Naive thymus-derived CD8-positive, alpha-beta T cell (primary cell): ENCODE data around the gene PFDN6. TPM values are rescaled to one million over a fixed set of nuclear protein-coding genes. Genes with fewer than 3 reads are reported as not detected.
"Not testable (repeated sequence)": the region's sequence is repeated elsewhere in the genome, so short reads cannot be mapped to it uniquely, and the experiment has no call there.

Source experiments
- ATAC-seq, 2 donors: fragments of 150-1000 bp; cut with Tn5 transposase in 1 of 2; sonication (Bioruptor Pico), chemical (Tn5 transposase) in 1 of 2; 1 replicate in 1 of 2; 2 replicates in 1 of 2; pipeline ENCODE4 v1.10.0; 2021; ENCODE audit warnings: mild to moderate bottlenecking in 2 of 2, moderate library complexity in 2 of 2
- POLR2A ChIA-PET: fragments of 350-600 bp; sonication (Branson Sonifier 250); formaldehyde crosslinking; loops from one replicate; lab custom pipeline; 2021; ENCODE audit warnings: antibody characterized with exemption; lab: Charles Lee
- DNase-seq, 10 donors: peaks; one replicate each; pipeline versions ENCODE4 v3.0.0 to v3.0.0-alpha.2; 2020 to 2022
- H3K27ac Mint-ChIP-seq, 10 donors: one replicate each; pipeline ENCODE4 v1.8.0; 2020 to 2022; ENCODE audit warnings: mild to moderate bottlenecking in 10 of 10, mixed read lengths in 10 of 10, moderate library complexity in 4 of 10, inconsistent platforms in 1 of 10
- H3K27me3 Mint-ChIP-seq, 5 donors: one replicate each; pipeline ENCODE4 v1.8.0; 2021 to 2022; ENCODE audit warnings: mixed read lengths in 5 of 5
- H3K36me3 Mint-ChIP-seq, 3 donors: one replicate each; pipeline ENCODE4 v1.8.0; 2020 to 2022; ENCODE audit warnings: mixed read lengths in 3 of 3, mild to moderate bottlenecking in 2 of 3, inconsistent platforms in 1 of 3
- H3K4me1 Mint-ChIP-seq, 4 donors: one replicate each; pipeline ENCODE4 v1.8.0; 2021 to 2022; ENCODE audit warnings: mixed read lengths in 4 of 4
- H3K4me3 Mint-ChIP-seq, 10 donors: one replicate each; pipeline ENCODE4 v1.8.0; 2020 to 2022; ENCODE audit warnings: mild to moderate bottlenecking in 10 of 10, mixed read lengths in 10 of 10, moderate library complexity in 6 of 10, inconsistent platforms in 1 of 10
- H3K9me3 Mint-ChIP-seq, 9 donors: one replicate each; pipeline ENCODE4 v1.8.0; 2020 to 2022; ENCODE audit warnings: mixed read lengths in 9 of 9, mild to moderate bottlenecking in 3 of 9, inconsistent platforms in 1 of 9, moderate library complexity in 1 of 9
- polyA plus RNA-seq, 3 donors: library from polyadenylated mRNA; unstranded; fragments of 300-500 nt; fragmentation: Illumina TruSeq; gene quantifications; one replicate each; pipeline ENCODE4 v1.2.3, GENCODE V29; 2021
- total RNA-seq, 8 experiments: library from RNA in 2 of 8; stranded (reverse) in 2 of 8; gene quantifications; one replicate each; pipeline ENCODE4 v1.2.3 and lab custom pipeline; 2021 to 2026

Gene PFDN6
- total and polyA plus RNA-seq, 5 experiments from 2014 or later, result 30.4 to 38.2 (median 35.5) TPM

DNA sequence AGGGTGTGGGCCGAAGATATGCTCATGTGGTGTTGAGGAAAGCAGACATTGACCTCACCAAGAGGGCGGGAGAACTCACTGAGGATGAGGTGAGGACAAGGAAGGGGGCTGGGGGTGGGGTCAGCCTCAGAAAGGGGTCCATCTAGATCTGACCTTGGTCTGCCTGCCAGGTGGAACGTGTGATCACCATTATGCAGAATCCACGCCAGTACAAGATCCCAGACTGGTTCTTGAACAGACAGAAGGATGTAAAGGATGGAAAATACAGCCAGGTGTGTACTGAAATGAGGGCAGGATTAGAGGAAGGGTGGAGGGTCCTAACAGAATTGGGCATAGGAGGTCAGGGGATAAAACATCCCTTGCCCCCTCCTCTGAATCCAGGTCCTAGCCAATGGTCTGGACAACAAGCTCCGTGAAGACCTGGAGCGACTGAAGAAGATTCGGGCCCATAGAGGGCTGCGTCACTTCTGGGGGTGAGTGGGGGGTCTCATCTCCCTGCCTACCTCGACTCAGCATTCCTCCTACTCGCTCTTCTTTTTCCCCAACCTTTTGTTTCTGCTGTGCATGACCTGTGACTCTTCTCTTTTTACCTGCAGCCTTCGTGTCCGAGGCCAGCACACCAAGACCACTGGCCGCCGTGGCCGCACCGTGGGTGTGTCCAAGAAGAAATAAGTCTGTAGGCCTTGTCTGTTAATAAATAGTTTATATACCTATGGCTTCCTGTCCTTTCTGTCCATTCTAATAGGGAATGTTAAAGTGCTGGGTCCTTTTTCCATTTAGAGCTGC lies 13.4 kb upstream of the PFDN6 start:
- peaks cover 0 to 61% (median 2%) of the 10 kb centered on the region in 3 donors for H3K36me3 Mint-ChIP-seq
- peaks cover 34 to 85% (median 80%) of the 10 kb centered on the region in 4 donors for H3K4me1 Mint-ChIP-seq
- ATAC-seq, H3K27me3 Mint-ChIP-seq, H3K9me3 Mint-ChIP-seq, DNase-seq: not testable (repeated sequence)
- H3K27ac Mint-ChIP-seq, result peak overlapping the region in 9 of 10 donors; percentile 85 to 96 (median 90)
- H3K4me3 Mint-ChIP-seq, result peak overlapping the region; percentile 78 to 92 (median 85)
- POLR2A ChIA-PET, result interaction anchor here (1.2 to 5.1 kb wide), 12 partner anchors 7 to 304 kb away, joined by 4 to 128 read pairs (median 13); partner anchors contain the start of genes PFDN6, RGL2, RING1 and TAPBP

DNA sequence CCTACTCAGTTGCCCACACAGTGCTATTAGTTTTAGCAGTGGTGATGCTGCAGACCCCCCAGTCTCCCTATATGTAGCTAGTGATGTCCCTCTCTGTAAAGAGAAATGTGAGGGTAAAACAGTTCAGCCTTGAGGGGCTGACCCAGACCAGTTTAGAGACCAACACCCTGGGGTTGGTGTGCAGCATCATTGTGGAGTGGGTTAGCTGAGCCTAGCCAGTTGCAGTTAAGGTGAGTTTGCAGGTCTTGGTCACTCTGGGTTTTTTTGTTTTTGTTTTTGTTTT lies 12.9 kb upstream of the PFDN6 start:
- Mint-ChIP-seq H3K4me1 (peaks cover 34 to 83% (median 79%) of the 10 kb centered on the region in 4 donors), H3K27me3 (no peaks in the 10 kb centered on the region), H3K9me3 (no peaks in the 10 kb centered on the region), H3K36me3 (peaks cover 0 to 63% (median 2%) of the 10 kb centered on the region in 3 donors), H3K27ac (peak overlapping the region in 9 of 10 donors; percentile 85 to 96 (median 90)), H3K4me3 (peak overlapping the region; percentile 78 to 92 (median 85))
- DNase-seq, result no peak
- no peak for ATAC-seq
- POLR2A ChIA-PET, result interaction anchor here (0.6 to 5.1 kb wide), 21 partner anchors 8 to 431 kb away, joined by 3 to 128 read pairs (median 9); partner anchors contain the start of genes CUTA, PFDN6, PHF1 and PSMB9

DNA sequence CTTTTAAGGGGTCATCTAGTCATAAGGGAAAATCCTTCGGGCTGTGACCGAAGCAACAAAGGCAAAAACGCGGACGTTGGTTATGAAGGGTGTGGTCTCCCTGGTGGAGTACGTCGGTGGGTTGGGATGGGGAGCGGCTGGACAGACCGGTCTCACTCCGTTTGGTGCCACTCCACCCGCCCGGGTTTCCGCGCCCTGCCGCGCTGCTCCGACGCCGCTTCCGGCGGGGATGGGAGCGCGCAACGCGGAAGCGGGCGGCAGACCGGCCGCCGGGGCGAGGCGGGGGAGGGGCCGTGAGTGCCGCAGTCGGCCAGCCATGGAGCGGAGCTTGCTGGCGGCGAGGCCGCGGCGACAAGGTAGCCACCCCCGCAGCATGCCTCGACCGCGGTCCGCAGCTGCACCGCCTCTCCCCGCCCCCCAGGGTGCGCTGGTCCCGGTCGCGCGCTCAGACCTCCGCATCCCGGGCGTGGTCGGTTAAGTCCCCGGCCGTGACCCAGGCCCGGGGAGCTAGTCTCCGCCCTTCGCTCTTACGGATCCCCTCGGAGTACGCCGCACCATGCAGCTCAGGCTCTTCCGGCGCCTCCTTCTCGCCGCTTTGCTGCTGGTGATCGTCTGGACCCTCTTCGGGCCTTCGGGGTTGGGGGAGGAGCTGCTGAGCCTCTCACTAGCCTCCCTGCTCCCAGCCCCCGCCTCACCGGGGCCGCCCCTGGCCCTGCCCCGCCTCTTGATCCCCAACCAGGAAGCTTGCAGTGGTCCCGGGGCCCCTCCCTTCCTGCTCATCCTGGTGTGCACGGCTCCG lies 12.3 kb upstream of the PFDN6 start, which contains the start of gene B3GALT4:
Gene B3GALT4 (plus strand): TSS at position 260 of the 799 bp plus-strand sequence. CDS start 297 bp downstream, at position 557.
- Mint-ChIP-seq H3K9me3 (no peaks in the 10 kb centered on the region), H3K4me1 (peaks cover 34 to 80% (median 77%) of the 10 kb centered on the region in 4 donors), H3K36me3 (peaks cover 0 to 66% (median 2%) of the 10 kb centered on the region in 3 donors), H3K27ac (peak within 1 kb of the TSS; percentile 72 to 97 (median 94)), H3K27me3 (no peaks in the 10 kb centered on the region), H3K4me3 (peak within 1 kb of the TSS; percentile 88 to 96 (median 92))
- DNase-seq, result peak; percentile 37 to 78 (median 64)
- ATAC-seq, result peak; percentile 72 to 76
- POLR2A ChIA-PET, result interaction anchor here (0.6 to 5.1 kb wide), 29 partner anchors 8 to 432 kb away, joined by 3 to 128 read pairs (median 6); partner anchors contain the start of genes CUTA, PFDN6, PHF1 and PSMB9

DNA sequence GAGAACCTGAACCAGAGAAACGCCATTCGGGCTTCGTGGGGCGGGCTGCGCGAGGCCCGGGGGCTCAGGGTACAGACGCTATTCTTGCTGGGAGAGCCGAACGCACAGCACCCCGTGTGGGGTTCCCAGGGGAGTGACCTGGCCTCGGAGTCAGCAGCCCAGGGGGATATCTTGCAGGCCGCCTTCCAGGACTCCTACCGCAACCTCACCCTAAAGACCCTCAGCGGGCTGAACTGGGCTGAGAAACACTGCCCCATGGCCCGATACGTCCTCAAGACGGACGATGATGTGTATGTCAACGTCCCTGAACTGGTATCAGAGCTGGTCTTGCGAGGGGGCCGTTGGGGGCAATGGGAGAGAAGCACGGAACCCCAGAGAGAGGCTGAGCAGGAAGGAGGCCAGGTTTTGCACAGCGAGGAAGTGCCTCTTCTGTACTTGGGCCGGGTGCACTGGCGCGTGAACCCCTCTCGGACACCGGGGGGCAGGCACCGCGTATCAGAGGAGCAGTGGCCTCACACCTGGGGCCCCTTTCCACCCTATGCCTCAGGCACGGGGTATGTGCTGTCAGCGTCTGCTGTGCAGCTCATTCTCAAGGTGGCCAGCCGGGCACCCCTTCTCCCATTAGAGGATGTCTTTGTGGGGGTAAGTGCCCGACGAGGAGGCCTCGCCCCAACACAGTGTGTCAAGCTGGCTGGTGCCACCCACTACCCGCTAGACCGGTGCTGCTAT lies 11.6 kb upstream of the PFDN6 start:
- H3K9me3 Mint-ChIP-seq, result no peaks in the 10 kb centered on the region

DNA sequence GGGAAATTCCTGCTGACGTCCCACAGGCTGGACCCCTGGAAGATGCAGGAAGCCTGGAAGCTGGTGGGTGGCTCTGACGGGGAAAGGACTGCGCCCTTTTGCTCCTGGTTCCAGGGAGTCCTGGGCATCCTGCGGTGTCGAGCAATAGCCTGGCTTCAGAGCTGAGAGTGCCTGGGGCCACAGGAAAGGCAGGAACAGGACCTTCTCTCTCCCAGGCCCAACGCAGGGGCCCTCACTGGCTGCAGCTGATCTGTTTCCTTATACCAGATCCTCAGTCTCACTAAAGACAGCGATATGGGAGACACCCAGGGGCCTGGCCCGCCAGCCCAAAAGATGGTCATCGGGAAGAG lies 11.0 kb upstream of the PFDN6 start:
- POLR2A ChIA-PET, result interaction anchor here (0.9 to 5.1 kb wide), 14 partner anchors 11 to 306 kb away, joined by 3 to 128 read pairs (median 13); partner anchors contain the start of genes CUTA, PFDN6, PHF1 and RGL2
- ATAC-seq, result no peak
- H3K36me3 Mint-ChIP-seq, result peaks cover 0 to 63% (median 2%) of the 10 kb centered on the region in 3 donors

More for the DNA sequence above, 11.6 kb upstream of the PFDN6 start:
- DNase-seq (peak in 4 of 10 donors; percentile 18 to 34 (median 30)), ATAC-seq (peak; percentile 50 to 51)
- POLR2A ChIA-PET, result interaction anchor here (0.9 to 5.1 kb wide), 26 partner anchors 9 to 433 kb away, joined by 3 to 128 read pairs (median 8); partner anchors contain the start of genes CUTA, PFDN6, PHF1 and PSMB9
- H3K4me1 Mint-ChIP-seq, result peaks cover 29 to 73% (median 70%) of the 10 kb centered on the region in 4 donors
- H3K27me3 Mint-ChIP-seq, result no peaks in the 10 kb centered on the region
- peak overlapping the region; percentile 88 to 96 (median 92) for H3K4me3 Mint-ChIP-seq
- peak overlapping the region; percentile 72 to 97 (median 94) for H3K27ac Mint-ChIP-seq
- peaks cover 0 to 66% (median 2%) of the 10 kb centered on the region in 3 donors for H3K36me3 Mint-ChIP-seq

DNA sequence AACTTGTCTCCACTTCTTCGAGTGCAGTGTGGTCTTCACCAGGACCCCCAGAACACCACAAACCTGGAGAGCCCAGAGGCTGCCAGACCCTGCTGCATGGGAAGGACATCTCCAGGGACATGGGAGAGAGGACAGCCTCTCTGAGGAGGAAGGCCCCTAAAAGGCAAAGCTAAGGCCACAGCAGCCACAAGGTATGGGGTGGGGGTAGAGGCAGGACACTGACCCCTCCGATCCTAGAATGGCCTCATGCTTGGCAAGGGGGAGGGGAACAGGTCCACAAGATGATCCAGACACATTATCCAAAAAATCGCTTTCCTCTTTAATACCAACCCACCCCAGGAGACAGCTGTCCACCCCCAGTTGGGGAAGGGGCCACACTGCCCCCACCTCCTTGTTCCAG lies 10.6 kb upstream of the PFDN6 start:
- Mint-ChIP-seq H3K4me3 (peak overlapping the region; percentile 62 to 96 (median 90)), H3K9me3 (no peaks in the 10 kb centered on the region), H3K4me1 (peaks cover 24 to 65% (median 61%) of the 10 kb centered on the region in 4 donors), H3K36me3 (peaks cover 0 to 62% (median 2%) of the 10 kb centered on the region in 3 donors), H3K27me3 (no peaks in the 10 kb centered on the region), H3K27ac (peak overlapping the region in 7 of 10 donors; percentile 58 to 97 (median 86))
- no peak for DNase-seq
- ATAC-seq, result no peak
- POLR2A ChIA-PET, result interaction anchor here (0.9 to 5.1 kb wide), 8 partner anchors 10 to 132 kb away, joined by 6 to 128 read pairs (median 36); partner anchors contain the start of genes PFDN6, PHF1, RGL2 and TAPBP

More for the DNA sequence above, 11.0 kb upstream of the PFDN6 start:
- Mint-ChIP-seq H3K27ac (peak overlapping the region; percentile 8 to 97 (median 90)), H3K4me1 (peaks cover 24 to 68% (median 64%) of the 10 kb centered on the region in 4 donors), H3K27me3 (no peaks in the 10 kb centered on the region), H3K4me3 (peak overlapping the region; percentile 88 to 96 (median 92)), H3K9me3 (no peaks in the 10 kb centered on the region)
- no peak for DNase-seq

DNA sequence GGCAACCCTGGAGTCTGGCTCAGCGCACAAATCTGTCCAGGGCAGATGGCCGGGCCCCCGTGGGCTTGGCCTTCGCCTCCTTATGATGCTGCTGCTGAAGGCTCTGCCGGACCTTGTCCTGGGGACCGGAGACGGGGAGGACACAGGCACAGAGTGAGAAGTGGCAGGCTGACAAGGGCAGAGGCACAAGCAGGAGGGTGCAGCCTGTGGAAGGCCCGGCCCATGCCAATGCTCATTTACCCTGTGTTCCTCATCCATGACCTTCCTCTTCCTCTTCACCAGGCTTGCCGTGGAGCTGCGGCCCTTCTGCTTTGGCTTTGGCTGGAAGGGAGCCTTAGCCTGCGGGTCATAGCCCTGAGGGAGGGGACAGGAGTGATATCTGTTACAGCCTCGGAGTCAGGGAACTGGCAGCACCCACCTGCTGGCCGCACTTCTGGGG lies 10.1 kb upstream of the PFDN6 start:
- H3K27ac Mint-ChIP-seq, result peak overlapping the region in 7 of 10 donors; percentile 25 to 97 (median 68)
- H3K36me3 Mint-ChIP-seq, result peaks cover 0 to 62% (median 4%) of the 10 kb centered on the region in 3 donors
- peaks cover 22 to 61% (median 58%) of the 10 kb centered on the region in 4 donors for H3K4me1 Mint-ChIP-seq
- no peaks in the 10 kb centered on the region for H3K9me3 Mint-ChIP-seq
- no peak for ATAC-seq
- no peaks in the 10 kb centered on the region for H3K27me3 Mint-ChIP-seq
- H3K4me3 Mint-ChIP-seq, result peak overlapping the region in 2 of 10 donors; percentile 4 to 62
- no peak for DNase-seq
- POLR2A ChIA-PET, result interaction anchor here (1.0 to 5.1 kb wide), 5 partner anchors 10 to 66 kb away, joined by 4 to 128 read pairs (median 71); partner anchors contain the start of genes PFDN6, RGL2, TAPBP and WDR46

DNA sequence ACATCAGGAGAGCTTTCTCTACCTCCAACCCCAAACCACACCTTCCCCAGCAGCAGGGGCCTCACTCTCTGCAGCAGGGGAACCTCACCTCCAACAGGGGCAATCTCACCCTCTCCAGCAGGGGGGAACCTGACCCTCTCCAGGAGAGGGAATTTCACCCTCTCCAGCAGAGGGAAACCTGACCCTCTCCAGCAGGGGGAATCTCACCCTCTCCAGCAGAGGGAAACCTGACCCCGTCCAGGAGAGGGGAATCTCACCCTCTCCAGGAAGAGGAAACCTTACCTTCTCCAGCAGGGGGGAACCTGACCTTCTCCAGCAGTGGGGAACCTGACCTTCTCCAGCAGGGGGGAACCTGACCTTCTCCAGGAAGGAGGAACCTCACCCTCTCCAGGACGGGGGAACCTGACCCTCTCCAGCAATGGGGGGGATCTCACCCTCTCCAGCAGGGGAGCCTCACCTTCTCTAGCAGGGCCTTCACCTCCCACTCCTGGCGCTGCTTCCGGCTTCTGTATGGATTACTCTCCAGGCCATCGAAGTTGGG lies 9.4 kb upstream of the PFDN6 start:
- Mint-ChIP-seq H3K4me1 (peaks cover 15 to 53% (median 51%) of the 10 kb centered on the region in 4 donors), H3K27me3 (no peaks in the 10 kb centered on the region), H3K4me3 (peak overlapping the region in 2 of 10 donors; percentile 34 to 65), H3K36me3 (peaks cover 0 to 57% (median 5%) of the 10 kb centered on the region in 3 donors), H3K27ac (peak overlapping the region in 5 of 10 donors; percentile 59 to 97 (median 80)), H3K9me3 (no peaks in the 10 kb centered on the region)
- no peak for ATAC-seq
- DNase-seq, result peak in 1 of 10 donors; percentile 22
- POLR2A ChIA-PET, result interaction anchor here (1.0 to 5.1 kb wide), 3 partner anchors 9 to 65 kb away, joined by 4 to 128 read pairs (median 71); partner anchors contain the start of genes PFDN6 and WDR46

DNA sequence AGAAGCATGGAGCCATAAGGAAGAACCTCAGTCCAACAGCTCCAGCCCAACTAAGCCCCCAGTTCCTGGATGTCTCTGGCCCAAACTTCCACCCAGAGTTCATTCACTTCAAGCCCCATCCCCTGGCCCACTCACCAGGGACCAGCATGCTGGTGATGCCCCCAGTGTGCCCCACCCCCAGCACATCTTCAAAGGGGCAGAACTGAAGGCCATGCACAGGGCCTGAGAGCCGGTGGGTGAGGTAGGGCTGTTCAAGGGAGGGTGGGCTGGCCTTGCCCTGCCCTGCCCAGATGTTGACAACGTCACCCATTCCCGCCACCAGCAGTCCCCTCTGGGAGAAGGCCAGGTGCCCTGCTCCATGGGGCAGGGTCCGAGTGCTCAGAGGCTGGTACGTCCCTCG lies 8.9 kb upstream of the PFDN6 start:
- DNase-seq (no peak), ATAC-seq (no peak)
- H3K4me3 Mint-ChIP-seq, result peak overlapping the region in 1 of 10 donors; percentile 15
- H3K36me3 Mint-ChIP-seq, result peaks cover 0 to 52% (median 5%) of the 10 kb centered on the region in 3 donors
- no peaks in the 10 kb centered on the region for H3K27me3 Mint-ChIP-seq
- H3K27ac Mint-ChIP-seq, result peak overlapping the region in 4 of 10 donors; percentile 59 to 80 (median 77)
- POLR2A ChIA-PET, result interaction anchor here (1.1 to 3.9 kb wide), 3 partner anchors 8 to 19 kb away, joined by 4 to 17 read pairs (median 4); partner anchors contain the start of genes RGL2, RPS18 and VPS52
- peaks cover 15 to 48% (median 46%) of the 10 kb centered on the region in 4 donors for H3K4me1 Mint-ChIP-seq
- no peaks in the 10 kb centered on the region for H3K9me3 Mint-ChIP-seq

DNA sequence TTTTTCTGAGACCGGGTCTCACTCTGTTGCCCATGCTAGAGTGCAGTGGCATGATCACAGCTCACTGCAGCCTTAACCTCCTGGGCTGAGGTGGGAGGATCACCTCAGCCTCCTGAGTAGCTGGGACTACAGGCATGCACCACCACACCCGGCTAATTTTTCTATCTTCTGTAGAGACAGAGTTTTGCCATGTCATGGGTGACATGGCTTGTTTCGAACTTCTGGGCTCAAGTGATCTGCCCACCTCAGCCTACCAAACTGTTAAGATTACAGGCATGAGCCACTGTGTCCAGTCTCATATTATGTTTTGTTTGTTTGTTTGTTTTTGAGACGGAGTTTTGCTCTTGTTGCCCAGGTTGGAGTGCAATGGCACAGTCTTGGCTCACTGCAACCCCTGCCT lies 4.2 kb upstream of the PFDN6 start:
- POLR2A ChIA-PET, result interaction anchor here (1.3 kb wide), 1 partner anchor 12 kb away, joined by 4 read pairs; no protein-coding TSS in a partner anchor
- ATAC-seq, H3K9me3 Mint-ChIP-seq, H3K27ac Mint-ChIP-seq, DNase-seq, H3K27me3 Mint-ChIP-seq: not testable (repeated sequence)
- H3K4me1 Mint-ChIP-seq, result peaks cover 11 to 46% (median 40%) of the 10 kb centered on the region in 4 donors
- H3K4me3 Mint-ChIP-seq, result peak overlapping the region in 1 of 10 donors; percentile 20
- H3K36me3 Mint-ChIP-seq, result peaks cover 0 to 52% (median 10%) of the 10 kb centered on the region in 3 donors
